Jurkat, Clone E6-1 (cell line): ENCODE results near the gene LDB3.

Experiments
- DNase-seq: peaks from one replicate; pipeline ENCODE4 v3.0.0-alpha.2; 2011; ENCODE audit warnings: low read depth, low spot score
- H3K4me3 ChIP-seq: 2 replicates; pipeline ENCODE4 v1.5.1; 2011; ENCODE audit warnings: mild to moderate bottlenecking, low read length, control low read depth, moderate library complexity

The LDB3 gene

GRCh38 chr10:86650151-86650550 is 18.2 kb upstream of the LDB3 start:
- H3K4me3 ChIP-seq, result no peak overlapping the region
- DNase-seq, result no peak

DNA sequence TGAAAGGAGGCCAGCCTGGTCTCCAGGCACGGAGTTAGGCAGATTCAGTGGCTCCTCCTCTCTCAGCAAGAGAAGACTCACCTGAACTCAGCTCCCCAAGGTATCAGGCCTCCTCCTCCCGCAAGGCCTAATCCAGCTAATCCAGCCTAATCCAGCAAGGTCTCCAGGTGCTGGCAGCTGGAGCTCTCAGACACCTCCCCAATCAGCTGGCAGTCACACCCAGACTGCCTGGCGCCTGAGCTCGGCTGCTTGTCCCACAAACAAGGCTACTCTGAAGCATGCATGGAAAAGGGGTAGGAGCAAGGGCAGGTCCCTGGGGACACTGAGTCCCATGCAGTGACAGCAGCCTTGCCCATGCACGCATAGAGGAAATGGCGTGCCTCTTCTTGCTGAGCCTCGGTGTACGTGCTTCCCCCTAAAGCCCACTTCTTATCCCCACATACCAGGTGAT is 17.3 kb upstream of the LDB3 start:
- H3K4me3 ChIP-seq, result no peak overlapping the region
- no peak for DNase-seq

GRCh38 chr10:86651631-86652331 is 16.5 kb upstream of the LDB3 start:
- no peak for DNase-seq
- no peak overlapping the region for H3K4me3 ChIP-seq

DNA sequence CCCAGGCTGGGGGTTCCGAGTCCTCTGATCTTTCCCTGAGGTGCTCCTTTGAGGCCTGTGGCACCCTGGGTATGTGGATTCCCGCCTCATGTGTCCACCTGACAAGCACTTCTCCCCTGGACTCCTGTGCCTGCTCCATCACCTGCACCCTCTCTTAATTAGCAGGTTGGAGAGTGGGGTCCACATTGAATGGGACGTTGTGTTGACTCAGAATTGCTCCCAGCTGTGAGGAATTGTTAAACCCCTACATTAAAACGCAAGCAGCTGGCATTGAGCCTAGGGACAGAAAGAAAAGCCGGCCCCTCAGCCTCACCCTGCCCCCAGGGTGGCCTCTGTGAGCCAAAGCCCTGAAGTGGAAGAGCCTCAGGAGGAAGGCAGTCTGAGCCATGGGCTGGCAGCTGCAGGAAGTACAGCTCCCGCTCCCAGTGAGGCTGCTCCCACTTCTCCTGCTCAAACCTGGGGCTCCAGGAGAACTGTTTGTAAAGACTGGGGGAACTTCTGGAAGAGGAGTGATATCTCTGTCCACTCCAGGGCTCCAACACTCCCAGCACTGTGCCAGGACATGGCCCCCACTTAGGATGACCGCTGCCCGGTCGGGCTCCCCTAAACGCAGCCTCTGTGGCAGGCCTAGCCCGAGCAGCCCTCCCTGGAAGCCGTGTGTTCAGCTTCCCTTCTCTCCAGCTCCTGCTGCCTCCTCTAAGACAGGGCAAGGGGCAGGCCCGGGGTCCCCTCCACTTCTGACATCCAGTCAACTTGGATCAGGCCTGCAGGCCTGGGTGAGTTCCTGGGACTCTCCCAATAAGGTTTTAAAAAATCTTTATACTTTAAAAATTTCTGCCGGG is 15.7 kb upstream of the LDB3 start:
- DNase-seq, result no peak

DNA sequence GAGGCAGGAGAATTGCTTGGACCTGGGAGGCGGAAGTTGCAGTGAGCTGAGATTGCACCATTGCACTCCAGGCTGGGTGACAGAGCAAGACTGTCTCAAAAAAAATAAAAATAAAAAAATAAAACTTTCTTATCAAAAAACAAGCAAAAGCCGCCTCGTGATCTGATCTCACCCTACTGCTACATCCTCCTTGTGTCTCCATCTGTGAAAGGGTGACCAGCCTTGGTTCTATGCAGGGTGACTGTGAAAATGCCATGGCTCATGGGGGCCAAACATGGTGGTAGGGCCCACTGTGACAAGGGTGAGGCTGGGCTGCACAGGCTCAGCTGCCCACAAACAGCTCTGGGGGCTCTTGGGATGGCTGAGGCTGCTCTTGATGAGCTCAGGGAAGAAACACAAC is 14.9 kb upstream of the LDB3 start:
- DNase-seq, result no peak
- H3K4me3 ChIP-seq, result no peak overlapping the region

More for the DNA sequence above, 15.7 kb upstream of the LDB3 start:
- no peak overlapping the region for H3K4me3 ChIP-seq

- no peak overlapping the region for H3K4me3 ChIP-seq
- no peak for DNase-seq
Measured at GRCh38 chr10:86653987-86654386, 14.3 kb upstream of the LDB3 start.

GRCh38 chr10:86654411-86655172 is 13.7 kb upstream of the LDB3 start, which contains the start of gene OPN4:
Gene OPN4, plus strand, starts transcription at chr10:86654547. Its CDS starts 237 bp downstream, at chr10:86654784.
- DNase-seq, result no peak
- H3K4me3 ChIP-seq, result no peak within 1 kb of the TSS

DNA sequence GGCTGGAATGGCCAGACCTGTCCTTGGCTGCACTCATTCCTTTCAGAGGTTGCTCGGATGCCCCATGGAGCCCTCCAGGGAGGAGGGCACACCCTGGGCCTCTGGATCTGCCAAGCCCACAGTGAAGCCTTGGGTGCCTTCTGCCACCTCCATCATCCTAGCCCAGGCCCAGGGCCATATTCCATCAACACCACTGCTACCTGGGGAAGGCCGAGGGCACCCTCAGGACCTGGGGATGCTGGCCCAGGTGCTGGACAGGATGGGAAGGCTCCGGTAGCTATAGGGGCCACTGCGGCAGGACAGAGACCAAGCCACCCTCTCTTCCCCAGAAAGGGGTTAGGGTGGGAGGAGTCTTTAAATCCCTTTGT is 13.2 kb upstream of the LDB3 start:
- H3K4me3 ChIP-seq, result no peak overlapping the region
- no peak for DNase-seq

DNA sequence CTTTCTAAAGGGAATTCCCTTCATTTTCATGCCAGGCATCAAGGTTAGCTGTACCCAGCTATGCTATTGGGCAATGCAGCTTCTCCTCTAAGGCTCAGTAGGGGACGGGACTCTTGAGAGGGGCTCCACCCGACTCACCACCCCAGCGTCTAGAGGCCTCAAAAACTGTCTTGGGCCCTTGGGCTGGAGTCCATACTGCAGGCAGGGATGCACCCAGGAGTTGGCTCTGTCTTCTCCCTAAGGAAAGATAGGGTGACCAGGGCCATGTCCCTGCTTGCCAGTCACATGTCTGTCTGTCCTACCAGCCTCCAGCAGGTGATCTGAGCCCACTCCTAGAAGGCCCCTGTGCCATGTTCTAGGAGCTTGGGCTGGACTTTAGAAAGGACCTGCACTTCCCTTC is 12.7 kb upstream of the LDB3 start:
- no peak for DNase-seq
- H3K4me3 ChIP-seq, result no peak overlapping the region

- no peak overlapping the region for H3K4me3 ChIP-seq
- no peak for DNase-seq
Measured at GRCh38 chr10:86657011-86657395, 11.3 kb upstream of the LDB3 start.

DNA sequence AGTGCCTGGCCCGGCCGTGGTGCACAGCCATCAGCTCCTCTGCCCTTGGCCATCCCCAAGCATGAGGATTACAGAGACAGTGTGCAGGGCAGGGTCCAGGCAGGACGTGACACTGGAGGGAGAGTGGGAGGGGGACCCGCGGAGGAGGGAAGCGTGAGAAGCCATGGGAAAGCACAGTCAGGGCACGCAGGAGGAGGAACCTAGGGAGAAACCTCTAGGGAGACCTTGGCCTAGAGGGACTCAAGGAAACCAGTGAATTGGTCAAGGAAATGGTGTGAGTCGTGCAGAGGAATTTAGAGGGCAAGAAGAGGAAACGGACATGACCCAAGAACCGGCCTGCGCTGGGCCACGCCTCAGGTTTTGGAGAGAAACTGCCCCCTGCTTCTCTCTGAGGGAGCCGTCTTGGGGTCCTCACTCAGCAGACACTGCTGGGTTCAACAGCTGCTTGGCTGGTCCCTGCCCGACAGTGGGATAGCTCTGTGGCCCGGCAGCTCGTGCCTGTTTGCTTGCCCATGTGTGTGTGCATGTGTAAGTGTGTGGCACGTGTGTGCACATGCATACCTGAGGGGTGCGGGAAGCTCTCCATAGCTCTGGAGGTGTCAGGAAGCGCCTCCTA is 10.8 kb upstream of the LDB3 start:
- no peak overlapping the region for H3K4me3 ChIP-seq
- DNase-seq, result no peak

DNA sequence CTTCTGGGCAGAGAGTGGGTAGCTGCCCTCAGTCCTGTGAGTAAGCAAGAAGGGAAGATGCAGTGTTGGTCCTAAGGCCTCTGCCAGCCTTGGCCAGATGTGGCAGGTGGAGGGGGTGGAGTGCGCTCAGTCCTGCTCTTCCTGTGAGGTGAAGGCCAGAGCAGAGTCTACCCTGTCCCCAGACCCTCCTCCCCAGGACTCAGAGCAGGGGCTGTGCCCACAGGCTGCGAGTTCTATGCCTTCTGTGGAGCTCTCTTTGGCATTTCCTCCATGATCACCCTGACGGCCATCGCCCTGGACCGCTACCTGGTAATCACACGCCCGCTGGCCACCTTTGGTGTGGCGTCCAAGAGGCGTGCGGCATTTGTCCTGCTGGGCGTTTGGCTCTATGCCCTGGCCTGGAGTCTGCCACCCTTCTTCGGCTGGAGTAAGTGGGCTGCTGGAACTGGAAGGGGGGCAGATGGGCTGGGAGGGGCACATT is 10.0 kb upstream of the LDB3 start:
- no peak overlapping the region for H3K4me3 ChIP-seq
- DNase-seq, result no peak

GRCh38 chr10:86658751-86659150 is 9.6 kb upstream of the LDB3 start:
- DNase-seq, result no peak
- H3K4me3 ChIP-seq, result no peak overlapping the region

DNA sequence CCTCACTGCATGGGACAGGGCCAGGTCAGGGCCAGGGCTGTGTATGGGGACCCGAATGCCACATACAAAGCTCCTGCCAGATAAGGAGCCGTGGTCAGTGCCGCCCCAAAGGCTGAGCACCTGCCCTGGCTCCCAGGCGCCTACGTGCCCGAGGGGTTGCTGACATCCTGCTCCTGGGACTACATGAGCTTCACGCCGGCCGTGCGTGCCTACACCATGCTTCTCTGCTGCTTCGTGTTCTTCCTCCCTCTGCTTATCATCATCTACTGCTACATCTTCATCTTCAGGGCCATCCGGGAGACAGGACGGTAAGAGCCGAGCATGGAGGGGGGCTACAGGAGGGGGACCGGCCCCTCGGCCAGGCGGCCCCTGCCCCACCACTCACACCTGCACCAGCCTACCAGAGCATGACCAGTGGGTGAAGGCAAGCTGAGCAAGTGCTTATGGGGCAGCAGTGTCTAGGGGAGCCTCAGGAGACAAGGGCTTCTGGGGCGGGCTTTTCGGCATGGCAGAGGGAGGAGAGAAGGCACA is 9.1 kb upstream of the LDB3 start:
- no peak for DNase-seq
- no peak overlapping the region for H3K4me3 ChIP-seq

GRCh38 chr10:86659721-86660453 is 8.4 kb upstream of the LDB3 start:
- no peak for DNase-seq
- H3K4me3 ChIP-seq, result no peak overlapping the region

- no peak overlapping the region for H3K4me3 ChIP-seq
- DNase-seq, result no peak
Measured at GRCh38 chr10:86661161-86662025, 6.9 kb upstream of the LDB3 start.

GRCh38 chr10:86662186-86663045 is 5.9 kb upstream of the LDB3 start:
- no peak overlapping the region for H3K4me3 ChIP-seq
- no peak for DNase-seq
